OCI-M1 (cell line): Measurements from ENCODE around the gene S100PBP.
"Not testable (repeated sequence)": the region's sequence is repeated elsewhere in the genome, so short reads cannot be mapped to it uniquely, and the experiment has no call there.

Experiments
- DNase-seq: peaks from one replicate; lab custom pipeline; 2025; lab: John Stamatoyannopoulos, UW

Gene S100PBP

DNA sequence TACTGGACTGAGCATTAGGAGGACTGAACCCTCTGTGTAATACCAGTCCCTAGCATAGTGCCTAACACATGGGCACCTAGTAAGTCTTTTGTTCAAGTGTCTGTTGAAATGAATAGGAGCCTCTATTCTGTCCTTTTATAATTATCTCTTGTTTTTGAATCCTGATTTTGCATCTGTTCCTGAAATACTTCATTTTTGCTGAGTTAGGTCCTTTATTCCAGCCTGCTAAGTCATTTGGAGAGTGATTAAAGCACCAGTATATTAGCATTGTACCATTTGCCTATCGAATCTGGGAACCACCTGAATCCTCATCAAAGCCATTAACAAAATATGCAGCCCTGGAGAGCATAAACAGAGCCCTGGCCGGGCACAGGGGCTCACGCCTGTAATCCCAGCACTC is 32.6 kb upstream of the S100PBP start:
- DNase-seq: no peak

DNA sequence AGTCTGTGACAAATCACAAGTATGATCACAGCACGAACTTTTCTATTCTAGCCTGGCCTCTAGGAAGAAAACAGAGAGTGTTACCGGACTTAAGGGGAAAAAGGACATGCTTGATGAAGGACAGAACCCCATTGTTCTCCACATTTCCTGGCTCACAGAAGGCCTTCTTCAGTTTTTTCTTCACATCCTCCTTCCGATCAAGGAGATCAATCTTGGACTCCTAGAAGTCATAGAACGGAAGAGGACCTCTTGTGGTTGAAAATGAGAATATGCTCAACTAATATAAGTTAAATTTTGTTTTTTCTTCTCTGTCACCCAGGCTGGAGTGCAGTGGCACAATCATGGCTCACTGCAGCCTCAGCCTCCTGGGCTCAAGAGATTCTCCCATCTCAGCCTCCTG is 30.6 kb upstream of the S100PBP start:
- DNase-seq: peak; percentile 9

DNA sequence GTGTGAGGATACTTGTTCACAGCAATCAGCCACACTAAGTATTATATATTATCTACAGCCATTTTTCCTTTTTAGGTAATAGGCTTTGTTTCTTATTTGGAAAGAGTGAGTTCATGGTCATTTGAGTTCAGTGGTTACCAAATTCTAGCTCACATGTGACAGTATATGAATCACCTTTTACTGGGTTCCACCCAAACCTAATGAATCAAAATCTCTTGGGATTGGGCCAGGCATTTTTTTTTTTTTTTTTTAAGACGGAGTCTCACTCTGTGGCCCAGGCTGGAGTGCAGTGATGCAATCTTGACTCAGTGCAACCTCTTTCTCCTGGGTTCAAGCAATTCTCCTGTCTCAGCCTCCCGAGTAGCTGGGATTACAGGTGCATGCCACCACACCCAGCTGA is 28.1 kb upstream of the S100PBP start:
- DNase-seq: not testable (repeated sequence)

DNA sequence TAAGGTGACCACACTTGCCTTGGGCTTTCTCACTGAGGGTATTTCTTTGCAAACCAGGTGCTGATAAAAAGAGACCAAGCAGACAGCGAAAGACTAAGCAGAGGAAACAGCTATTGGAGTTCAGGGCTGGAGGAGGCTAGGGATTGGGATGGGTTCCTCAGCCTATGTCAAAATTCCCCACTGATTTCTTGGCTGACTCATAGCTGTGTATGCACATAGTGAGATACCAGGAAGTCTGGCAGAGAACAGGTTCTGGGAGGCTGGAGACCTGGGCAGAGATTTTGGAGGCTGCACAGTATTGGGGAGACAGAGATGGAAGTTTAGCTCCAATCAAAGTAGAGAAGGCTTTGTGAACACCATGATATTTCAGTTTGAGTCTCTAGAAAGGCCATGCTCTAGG is 25.6 kb upstream of the S100PBP start:
- no peak for DNase-seq

DNA sequence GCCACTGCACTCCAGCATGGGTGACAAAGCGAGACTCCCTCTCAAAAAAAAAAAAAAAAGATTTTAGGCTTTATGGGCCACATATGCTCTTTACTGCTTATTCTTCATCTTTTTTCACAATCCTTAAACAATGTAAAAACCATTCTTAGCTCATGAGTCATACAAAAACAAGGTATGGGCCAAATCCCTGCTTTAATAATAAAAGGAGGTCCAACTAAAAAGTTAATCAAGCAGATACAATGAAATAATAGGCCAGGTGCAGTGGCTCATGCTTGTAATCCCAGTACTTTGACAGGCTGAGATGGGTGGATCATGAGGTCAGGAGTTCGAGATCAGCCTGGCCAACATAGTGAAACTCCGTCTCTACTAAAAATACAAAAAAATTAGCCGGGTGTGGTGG is 21.7 kb upstream of the S100PBP start:
- not testable (repeated sequence) for DNase-seq

DNA sequence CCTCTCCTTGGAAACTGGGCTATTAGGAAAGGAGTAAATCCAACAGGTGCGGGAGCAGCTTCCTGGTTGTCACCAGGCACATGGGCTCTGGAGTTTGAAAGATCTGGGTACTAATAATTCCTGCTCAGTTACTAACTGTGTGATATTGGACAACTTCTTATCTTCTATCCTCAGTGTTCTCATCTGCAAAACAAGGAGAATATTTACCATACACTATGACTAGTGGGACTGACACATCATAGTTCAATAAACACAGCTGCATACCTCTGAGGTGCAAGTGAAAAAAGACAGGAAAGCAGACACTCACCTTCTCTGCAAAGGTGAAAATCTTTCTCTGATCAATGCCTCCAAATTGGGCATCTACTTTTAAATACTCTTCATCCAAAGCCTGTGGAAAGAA is 20.0 kb upstream of the S100PBP start:
- DNase-seq: no peak

DNA sequence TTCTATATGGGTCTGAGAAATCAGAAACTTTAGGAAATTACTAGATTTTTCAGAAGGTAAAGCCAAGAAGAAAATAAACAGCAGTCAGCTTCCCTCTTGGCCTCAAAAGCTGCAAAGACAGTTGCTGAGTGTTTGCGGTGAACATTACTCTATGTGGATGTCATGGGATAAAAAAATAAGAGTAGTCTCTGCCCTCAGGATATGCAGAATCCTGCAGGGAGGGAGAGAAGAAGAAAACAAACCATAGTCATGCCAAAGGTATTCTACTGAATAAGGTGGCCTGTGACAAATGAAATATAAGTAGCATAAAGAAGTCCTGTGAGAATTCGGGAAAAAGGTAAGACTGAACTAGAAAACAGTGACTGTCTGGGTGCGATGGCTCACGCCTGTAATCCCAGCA is 19.3 kb upstream of the S100PBP start:
- DNase-seq: no peak

DNA sequence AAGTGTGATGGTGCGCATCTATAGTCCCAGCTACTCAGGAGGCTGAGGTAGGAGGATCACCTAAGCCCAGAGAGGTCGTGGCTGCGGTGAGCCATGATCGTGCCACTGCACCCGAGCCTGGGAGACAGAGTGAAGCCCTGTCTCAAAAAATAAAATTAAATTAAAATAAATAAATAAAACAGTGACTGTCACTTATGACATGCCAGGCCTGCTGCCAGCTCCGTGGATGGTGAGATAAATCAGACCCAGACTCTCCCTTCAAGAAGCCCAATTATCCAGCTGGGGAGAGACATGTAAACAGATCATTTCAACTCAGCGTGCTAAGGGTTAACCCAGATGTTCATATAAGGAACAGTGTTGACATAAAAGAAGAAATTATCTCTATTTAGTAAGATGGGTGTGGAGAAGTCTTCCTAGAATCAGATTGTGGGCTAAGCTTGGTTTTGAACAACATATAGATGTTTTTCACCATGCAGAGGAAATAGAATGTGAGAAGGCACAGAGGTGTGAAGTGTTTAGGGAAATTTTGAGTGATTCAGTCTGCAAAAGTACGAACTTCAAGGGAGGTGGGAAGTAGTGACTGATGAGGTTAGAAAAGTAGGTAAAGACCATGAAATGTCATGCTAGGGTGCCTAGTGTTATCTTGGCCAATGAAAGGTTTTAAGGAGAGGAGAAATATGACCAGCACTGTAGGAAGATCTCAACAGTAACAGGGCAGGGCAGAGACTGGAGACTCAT is 18.6 kb upstream of the S100PBP start:
- DNase-seq: no peak

DNA sequence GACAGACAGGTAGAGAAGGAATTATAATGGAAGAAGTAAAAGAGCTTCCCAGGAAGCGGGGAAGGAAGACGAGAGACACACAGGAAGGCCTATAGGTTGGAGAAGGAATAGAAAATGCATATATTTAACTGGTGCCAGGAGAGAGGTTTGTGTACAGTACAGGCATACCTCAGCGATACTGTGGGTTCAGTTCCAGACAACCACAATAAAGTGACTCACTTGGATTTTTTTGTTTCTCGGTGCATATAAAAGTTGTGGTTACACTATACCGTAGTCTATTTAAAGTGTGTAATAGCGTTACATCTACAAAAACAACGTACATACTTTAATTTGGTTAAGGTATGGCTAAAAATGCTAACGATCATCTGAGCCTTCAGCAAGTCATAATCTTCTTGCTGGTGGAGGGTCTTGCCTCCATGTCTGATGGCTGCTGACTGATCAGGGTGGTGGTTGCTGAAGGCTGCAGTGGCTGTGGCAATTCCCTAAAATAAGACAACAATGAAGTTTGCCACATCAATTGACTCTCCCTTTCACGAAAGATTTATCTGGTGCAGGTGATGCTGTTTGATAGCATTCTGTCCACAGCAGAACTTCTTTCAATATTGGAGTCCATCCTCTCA is 16.2 kb upstream of the S100PBP start:
- DNase-seq: no peak

DNA sequence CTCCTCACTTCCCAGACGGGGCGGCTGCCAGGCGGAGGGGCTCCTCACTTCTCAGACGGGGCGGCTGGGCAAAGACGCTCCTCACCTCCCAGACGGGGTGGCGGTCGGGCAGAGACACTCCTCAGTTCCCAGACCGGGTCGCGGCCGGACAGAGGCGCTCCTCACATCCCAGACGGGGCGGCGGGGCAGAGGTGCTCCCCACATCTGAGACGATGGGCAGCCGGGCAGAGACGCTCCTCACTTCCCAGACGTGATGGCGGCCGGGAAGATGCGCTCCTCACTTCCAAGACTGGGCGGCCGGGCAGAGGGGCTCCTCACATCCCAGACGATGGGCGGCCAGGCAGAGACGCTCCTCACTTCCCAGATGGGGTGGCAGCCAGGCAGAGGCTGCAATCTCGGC is 13.0 kb upstream of the S100PBP start:
- not testable (repeated sequence) for DNase-seq

DNA sequence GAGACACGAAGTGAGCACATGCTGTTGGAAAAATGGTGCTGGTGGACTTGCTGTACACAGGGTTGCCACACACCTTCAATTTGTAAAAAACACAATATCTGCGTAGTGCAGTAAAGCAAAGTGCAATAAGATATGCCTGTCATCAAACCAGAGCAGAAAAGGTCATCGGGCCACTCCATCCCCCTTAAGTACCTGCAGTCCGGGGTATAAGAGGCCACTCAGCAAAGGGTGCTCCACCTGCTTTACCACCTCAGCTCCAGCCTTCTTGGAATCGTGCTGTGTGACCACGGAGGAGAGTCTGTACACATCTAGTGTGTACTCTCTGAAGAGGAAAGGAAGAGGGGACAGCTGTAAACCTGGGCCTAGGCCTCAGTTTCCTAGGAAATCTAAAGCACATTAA is 11.2 kb upstream of the S100PBP start:
- DNase-seq: no peak

DNA sequence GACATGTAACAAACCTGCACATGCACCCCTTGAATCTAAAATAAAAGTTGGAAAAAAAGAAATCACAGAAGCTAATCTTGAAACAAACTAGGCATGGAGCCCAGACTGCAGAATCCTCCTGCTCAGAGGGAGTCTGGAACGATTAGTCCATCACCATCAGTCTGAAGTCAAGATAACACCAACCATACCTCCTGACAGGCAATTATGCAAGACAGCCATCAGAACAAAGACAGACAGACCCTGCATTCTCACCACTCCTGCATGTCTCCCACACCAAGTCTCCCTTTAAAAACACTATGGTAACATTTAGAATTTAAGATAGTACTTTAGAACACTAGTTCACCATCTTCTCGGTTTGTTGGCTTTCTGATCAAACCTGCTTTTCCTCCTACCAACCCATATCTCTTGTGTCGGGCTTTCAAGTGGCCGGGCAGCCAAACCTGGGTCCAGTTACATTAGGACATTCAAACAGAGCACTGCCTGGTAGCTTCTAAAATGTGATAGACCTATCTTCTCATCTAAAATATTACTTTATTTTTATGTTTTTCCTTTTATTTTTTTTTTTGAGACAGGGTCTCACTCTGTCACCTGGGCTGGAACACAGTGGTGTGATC is 10.4 kb upstream of the S100PBP start:
- DNase-seq: no peak

DNA sequence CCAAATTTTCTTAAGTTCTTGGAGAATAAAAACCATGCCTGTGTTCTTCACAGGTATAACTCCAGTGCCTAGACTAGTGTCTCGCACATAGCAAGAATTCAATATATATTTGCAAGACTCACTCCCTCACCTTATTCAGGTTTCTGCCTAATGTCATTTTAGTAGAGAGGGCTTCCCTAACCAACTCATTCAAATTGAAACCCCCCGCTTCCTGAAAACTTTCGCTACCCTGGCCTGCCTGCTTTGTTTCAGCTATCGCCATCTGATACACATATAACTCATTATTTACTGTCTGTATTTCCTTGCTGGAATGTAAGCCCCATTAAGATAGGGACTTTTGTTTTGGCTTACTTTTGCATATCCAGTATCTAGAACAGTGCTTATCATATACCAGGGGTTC is 8.9 kb upstream of the S100PBP start:
- DNase-seq: no peak

DNA sequence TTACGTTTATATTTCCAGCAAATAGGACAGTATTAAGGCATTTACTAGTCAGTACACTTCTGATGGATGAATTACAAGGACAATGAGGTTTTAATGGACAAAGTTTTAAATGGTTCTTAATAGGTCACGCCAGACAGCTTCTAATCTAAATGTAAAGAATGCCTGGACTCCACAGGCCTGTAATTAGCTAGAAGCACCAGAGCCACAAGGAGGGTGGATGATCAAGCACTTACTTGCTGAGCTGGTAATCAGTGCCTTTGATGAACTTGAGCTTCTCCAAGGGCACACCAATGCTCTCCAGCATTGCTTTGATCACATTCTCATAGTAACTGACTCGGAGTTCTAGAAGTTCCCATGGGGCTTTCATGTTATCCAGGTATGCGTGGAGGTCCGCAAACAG is 7.1 kb upstream of the S100PBP start:
- DNase-seq: no peak

DNA sequence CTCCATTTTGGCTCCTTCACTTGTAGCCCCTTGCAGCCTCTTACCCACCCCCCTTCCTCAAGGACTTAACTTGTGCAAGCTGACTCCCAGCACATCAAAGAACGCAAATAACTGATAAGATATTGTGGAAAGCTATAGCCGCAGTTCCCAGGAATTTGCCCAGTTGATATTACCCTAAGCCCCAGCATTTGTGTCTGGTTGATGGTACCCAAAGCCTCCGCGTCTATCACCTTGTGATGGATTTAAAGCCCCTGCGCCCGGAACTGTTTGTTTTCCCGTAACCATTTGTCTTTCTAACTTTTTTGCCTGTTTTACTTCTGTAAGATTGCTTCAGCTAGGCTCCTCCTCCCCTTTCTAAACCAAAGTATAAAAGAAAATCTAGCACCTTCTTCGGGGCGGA is 6.2 kb upstream of the S100PBP start:
- DNase-seq: no peak

DNA sequence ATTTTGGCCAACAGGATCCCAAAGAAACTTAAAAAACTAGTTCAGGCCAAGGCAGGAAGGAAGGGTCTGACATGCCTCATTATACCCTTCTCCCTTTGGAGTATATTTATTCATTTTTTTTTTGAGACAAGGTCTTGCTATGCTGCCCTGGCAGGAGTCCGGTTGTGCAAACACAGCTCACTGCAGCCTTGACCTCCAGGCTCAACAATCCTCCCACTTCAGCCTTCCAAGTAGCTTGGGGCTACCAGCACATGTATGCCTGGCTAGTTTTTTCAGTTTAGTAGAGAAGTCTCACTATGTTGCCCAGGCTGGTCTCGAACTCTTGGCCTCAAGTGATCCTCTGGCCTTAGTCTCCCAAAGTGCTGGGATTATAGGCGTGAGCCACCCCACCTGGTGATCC is 5.5 kb upstream of the S100PBP start:
- DNase-seq: no peak

DNA sequence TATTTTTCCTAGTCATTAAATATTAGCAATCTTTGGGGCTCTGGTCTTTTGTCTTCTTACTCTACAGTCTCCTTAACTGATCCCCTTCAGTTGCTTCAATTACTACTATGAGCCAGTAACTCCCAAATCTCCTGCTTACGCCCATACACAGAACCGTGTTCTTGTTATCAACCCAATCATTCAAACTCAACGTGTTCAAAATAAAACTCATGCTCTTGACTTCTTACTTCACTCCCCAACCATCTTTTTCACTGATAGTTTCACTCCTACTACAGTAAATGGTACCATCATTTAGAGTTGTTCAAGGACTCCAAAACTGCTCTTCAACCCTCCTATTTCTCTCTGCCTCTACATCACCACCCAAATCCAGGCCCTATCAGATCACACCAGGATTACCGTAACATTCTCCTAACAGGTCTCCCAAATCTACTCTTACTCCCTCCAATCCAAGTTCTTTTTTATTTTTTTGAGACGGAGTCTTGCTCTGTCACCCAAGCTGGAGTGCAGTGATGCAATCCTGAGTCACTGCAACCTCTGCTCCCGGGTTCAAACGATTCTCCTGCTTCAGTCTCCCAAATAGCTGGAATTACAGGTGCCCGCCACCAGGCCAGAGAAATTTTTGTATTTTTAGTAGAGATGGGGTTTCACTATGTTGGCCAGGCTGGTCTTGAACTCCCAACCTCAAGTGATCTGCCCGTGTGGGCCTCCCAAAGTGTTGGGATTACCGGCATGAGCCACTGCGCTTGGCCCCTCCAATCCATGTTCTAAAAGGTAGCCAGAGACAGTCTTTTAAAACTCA is 3.3 kb upstream of the S100PBP start:
- no peak for DNase-seq

DNA sequence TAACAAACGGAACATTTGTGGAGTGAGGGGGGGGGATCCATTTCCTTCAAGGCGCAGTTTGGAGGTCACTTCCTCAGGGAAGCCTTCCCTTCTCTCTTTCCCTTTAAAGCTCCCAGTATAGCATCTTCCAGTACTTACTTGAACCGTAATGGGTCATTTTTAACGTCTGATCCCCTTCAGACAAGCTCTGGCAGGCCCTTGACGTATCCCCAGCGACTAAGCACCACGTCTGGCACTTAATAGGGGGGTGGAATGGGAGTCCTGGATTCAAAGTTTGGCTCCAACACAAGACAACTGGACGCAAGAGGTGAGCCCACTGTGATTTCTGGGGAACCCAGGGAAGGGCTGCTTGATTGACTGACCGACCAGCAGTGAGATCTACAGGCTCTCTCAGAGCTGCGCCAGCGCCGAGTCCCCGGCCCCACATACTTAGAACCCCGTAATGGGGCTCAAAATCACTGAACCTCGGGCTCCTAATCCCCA is 736 bp upstream of the S100PBP start:
- peak; percentile 69 for DNase-seq

DNA sequence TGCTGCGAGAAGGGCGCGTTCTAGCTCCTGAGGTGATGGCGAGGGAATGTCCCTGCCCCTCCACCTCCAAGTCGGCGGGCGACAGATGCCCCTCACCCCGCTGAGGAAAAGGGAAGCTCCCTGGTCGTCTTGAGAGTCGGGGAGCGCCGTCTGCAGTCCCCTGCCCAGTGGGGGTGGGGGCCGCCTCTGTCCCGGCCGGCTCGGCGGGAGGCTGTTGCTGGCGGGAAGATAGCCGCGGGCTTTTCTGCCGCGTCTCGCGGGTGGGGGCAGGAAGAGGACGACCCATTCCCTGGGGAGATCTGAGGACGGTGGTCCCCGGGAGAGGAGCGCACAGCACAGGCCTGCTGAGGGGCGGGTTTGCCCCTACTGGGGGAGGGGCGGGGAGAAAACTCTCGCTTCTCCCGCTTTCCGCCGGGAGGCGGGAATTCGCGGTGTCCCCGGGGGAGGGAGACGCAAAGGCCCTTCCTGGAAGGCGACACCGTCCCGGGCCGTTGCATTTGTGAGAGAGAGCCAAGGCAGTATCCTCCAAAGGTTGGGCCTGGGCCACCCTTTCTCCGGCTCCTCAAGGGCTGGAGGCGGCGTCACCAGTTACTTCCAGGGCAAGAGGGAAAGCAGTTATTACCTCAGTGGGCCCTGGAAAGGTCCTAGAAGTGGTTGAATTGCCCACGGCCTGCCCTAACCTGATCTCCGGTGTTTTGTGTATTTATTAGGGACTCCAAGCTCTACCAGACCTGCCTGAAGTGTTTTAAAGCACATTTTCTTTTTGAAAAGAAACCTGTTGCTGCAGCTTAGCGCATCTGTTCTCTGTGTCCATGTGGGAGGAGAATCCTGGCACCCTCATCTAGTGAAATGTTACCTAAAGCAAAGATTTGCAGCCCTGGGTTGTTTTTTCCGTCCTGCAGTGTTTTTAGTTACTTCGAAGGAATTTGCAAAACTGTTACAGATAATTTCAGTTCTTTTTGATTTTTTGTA is 648 bp downstream of the S100PBP start:
- DNase-seq: peak; percentile 83

DNA sequence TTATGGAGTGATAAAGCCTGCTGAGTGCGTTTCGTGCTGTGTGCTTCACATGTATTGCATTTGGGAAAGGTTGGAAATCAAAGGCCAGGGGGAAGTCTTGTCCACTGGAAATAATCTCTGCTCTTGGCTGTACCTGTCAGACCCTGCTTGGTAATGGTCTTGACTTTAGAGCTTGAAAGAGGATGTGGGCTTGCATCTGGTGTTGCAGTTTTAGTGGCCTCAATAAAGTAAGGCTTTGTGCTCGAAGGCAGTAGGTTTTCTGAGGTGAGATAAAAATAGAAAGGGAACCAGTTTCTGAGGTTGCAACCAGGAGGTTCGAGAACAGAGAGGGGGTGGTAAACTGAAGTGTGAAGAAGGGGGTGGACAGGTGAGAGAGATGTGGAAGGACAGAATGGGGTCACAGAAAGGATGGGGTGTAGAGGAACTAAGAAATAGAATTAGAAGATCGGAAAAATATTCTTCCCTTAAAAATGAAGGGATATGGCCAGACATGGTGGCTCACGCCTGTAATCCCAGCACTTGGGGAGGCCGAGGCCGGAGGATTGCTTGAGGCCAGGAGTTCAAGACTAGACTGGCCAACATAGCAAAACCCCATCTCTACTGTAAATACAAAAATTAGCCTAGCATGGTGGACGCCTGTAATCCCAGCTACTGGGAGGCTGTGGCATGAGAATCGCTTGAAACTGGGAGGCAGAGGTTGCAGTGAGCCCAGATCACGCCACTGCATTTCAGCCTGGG is 1.5 kb downstream of the S100PBP start:
- DNase-seq: peak; percentile 56

DNA sequence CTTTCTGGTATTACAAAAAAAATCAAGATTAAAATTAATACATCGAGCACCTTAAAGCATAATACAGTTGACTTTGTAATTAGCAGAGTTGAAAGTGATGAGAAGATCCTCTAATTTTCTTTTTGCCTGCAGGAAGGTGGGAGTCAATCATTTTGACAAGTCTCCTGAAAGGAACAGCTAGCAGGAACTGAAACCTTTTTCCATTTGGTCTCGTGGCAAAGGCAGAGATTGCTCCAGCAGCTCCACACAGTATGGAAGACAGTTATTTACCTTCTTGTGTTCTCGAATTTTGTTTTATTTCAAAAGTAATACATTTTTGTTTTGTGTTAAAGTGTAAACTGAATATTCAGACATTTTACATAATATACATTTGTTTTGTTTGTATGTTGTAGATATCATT is 7.7 kb downstream of the S100PBP start:
- no peak for DNase-seq
